ELF-1 (cell line): Measurements from ENCODE around the gene TBC1D22A.

Experiments
- DNase-seq: peaks from one replicate; pipeline ENCODE4 v3.0.0-alpha.2; 2016; ENCODE audit warnings: low read depth, low spot score

The TBC1D22A gene

DNA sequence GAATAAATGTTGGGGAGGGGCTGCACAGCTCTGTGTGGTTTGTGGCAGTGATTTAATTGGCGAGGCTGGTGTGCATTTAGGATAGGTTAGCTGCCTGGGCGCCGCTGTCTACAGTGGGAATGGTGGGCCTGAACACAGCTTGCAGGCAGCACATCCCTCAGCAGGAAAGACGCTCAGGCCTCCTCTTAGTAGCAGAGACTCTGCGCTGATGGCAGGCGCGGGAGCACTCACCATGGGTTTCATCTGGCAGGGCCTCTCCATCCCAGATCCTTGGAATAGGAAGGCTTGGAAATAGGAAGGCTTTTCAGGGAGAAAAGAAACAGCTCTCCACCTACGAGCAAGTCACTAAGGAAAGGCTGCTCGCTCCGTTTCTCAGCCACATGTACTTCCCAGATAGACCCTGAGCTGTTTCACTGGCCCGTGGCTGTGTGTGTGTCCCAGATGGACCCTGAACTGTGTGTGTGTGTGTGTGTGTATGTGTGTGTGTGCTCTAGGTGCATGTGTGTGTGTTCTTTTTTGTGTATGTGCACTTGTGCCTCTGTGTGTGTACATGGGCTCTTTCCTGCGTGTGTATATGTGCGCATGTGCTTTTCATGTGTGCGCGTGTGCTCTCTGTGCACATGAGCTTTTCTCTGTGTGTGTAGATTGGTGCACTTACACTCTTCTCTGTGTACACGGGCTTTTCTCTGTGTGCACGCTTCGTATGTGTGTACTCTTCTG is 144.0 kb downstream of the TBC1D22A start:
- no peak for DNase-seq

DNA sequence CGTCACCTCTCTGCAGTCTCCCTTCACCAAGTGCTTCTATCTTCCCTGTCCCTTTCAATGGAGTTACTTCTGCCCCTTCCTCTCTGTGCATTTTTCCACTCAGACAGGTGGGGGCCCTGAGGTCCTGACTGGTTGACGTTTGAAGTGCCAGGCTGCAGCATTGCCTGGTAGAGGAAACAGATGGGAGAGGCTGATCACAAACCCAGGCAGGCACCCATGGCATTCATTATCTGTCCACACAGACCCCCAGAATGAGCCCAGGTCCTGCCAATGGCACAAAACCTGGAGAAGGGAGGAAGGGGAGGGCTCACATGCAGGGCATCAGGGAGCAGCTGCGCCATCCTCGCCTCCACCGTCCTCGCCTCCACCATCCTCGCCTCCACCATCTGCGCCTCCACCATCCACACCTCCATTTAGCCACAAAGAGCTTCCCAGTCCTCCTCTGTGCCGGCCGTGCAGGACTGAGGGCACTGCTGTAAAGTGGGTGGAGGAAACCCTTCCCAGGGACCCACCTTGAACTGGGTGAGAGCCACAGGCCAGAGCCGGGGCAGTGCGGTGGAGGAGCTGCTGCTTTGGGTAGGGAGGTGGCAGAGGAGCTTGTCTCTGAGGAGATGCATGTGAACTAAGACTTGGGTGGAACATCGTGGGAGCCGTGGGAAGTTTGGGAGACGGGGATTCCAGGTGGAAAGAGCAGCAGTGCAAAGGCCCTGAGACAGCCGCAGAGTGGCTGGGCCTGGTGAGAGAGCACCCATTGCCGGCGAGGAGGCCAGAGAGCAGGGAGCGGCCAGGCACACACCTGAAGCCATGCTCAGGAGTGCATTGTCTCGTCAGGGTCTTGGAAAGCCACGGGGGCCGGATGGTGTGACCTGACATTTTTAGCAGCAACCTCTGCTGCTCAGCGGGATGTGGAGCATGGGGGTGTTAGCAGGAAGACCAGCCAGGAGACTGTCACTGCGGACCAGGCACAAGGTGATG is 145.1 kb downstream of the TBC1D22A start:
- DNase-seq: no peak

DNA sequence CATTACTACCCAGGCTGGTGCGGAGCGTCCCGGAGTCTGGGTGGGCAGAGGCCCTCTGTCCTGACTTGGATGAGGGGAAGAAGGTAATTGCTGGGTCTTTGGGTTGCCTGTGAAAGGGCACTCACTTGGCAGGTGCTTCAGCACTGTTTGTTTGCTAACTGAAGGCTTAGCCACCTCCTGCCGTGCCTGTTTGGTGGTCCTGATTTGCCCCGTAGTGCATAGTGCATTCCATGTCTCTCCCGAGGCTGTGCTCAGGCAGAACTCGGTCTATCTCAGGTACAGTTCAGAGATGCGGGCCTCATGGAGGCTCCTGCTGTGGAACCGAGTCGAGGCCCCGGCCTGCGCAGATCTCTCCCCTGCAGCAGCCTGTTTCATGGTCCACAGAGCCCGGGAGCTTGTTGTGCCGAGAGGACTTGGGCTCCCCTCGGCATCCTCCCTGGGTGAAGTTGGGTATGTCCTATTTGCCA is 146.2 kb downstream of the TBC1D22A start:
- peak; percentile 19 for DNase-seq

DNA sequence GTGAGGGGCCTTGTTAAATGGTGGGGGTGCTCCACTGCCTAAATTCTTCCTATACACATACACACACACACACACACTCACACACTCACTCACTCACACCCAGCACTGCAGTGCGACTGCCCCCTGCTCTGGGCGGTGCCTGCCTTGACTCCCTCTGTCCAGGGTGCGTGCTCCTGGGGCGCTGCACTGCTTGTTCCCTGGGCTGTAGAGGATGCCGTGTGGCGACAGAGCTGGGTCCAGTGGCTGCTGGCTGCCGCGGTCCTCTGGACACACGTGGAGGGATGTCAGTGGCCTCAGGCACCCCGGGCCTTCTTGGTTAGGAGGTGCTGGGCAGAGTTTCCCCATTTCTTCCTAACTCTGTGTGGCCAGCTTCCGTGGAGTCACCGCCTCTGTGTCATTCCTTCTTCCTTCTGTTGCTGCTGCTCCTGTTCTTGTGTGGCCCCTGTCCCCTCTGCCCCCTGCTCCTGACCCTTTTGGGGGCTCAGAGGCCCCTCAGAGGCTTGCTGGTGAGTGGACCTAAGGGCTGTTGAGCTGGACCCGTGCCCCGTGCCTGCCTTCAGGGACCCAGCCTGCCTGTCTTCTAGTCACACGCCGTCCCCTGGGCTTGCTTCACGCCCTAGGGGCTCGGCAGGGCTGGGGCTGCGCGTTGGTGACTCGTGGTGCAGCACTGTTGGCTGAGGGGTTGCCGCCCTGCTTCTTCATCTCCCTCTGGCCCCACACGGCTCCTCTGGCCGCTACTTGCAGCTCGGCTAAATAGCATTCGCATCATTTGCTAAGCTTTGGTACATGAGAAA is 147.0 kb downstream of the TBC1D22A start:
- peak; percentile 27 for DNase-seq

DNA sequence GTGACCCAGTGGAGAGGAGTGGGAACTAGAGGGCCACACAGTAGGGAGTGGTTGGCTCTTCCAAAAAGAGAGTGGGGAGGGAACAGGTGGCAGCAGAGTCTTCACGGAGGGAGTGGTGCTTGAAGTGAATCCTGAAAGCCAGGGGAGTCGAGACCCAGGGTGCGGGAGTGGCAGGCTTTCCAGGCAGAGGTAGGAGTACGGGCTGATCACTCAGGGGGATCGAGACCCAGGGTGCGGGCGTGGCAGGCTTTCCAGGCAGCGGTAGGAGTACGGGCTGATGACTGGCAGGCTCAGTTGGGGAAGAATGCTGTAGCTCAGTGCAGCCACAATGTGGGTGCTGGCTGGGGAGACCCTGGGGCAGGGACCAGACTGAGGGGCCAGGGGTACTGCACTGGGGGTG is 148.2 kb downstream of the TBC1D22A start:
- DNase-seq: no peak

DNA sequence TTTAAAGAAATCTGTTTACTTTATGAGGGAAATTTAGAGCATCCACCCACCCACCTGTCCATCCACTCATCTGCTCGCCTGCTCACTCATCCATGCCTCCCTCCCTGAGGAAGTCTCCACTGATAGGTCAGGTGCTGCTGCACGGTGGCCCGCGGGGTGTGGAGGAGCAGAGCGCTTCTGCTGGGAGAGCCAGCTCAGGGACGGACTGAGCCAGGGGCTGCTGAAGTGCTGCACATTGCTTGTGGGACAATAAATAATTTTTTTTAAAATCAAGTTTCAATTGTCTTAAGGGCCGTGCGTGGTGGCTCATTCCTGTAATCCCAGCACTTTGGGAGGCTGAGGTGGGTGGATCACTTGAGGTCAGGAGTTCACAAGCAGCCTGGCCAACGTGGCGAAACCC is 148.9 kb downstream of the TBC1D22A start:
- no peak for DNase-seq

DNA sequence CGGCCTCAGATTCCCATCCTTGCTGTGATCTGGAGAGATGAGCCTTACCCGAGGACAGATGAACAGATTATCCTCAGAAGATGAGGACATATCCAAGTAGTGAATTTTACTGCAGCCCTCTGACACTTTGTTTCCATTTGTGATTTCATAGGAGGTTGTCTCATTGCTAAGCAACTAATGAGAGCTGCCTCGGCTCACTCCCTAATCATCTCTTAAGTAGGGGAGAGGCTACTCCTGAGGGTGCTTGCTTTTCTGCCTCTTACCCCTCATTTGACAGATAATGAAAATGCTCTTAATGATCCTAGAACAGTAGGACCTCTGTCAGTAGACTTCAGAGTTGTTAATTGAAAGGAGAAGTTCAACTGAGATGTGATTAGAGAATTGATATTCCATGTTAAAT is 150.9 kb downstream of the TBC1D22A start:
- DNase-seq: no peak

DNA sequence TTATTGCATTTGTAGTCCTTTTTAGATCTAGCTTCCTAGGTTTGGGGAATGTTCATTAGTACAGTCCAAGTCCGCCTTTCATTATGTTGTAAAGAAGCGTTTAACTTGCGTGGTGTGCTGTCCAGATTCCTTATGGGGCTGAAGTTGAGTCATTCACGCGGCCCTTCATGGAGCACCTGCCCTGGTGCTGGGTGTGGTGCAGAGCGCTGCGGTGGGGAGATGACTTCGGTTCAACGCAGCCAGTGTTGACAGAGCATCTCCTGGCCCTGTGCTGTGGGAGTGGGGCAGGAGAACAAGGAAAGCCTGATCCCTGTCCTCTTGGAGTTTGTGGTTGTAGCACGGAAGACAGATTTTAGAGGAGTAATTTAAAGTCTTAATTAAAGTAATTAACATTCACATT is 152.0 kb downstream of the TBC1D22A start:
- no peak for DNase-seq

DNA sequence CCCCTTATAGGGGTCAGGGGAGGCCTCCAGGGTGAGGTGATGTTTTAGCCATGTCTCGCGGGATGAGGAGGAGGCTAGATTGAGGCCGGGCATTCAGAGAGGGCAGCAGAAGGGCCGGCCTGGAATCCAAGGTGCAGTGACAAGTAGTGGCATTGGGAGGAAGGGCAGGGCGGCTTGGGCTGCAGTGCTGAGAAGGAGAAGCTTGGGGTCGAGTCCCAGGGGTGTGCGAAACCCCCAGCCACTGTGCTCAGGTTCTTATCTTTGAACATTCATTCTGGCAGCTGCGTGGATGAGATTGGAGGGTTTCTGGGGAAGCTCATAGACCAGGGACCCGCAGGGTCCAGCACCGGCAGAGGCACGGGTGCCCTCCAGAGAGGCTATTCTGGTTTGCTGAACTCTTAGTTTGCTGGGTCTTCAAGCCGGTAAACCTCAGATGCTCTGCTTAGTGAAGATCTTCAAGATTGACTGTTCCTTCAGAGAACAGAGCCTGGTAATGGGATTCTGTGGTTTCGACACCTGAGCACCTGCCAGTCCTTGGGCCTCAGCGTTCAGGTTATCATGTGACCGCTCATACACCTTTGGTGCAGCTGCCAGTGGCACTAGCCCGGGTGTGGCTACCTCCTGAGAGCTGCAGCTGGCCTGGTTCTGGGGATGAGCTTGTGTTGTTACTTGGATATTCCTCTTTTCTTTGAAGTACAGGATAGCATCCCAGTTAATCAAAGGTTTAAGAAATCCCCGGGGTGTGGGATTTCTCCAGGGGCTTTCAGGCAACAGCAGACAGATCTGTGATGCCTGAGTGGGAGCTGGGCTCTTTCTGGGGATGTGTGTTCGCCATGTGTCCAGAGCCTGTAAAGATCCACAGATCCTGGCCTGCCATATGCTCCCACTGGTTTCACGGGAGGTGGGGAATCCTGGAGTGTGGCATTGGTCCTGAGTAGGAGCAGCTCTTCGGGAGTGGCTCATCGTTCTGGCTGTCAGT is 152.8 kb downstream of the TBC1D22A start:
- DNase-seq: no peak

DNA sequence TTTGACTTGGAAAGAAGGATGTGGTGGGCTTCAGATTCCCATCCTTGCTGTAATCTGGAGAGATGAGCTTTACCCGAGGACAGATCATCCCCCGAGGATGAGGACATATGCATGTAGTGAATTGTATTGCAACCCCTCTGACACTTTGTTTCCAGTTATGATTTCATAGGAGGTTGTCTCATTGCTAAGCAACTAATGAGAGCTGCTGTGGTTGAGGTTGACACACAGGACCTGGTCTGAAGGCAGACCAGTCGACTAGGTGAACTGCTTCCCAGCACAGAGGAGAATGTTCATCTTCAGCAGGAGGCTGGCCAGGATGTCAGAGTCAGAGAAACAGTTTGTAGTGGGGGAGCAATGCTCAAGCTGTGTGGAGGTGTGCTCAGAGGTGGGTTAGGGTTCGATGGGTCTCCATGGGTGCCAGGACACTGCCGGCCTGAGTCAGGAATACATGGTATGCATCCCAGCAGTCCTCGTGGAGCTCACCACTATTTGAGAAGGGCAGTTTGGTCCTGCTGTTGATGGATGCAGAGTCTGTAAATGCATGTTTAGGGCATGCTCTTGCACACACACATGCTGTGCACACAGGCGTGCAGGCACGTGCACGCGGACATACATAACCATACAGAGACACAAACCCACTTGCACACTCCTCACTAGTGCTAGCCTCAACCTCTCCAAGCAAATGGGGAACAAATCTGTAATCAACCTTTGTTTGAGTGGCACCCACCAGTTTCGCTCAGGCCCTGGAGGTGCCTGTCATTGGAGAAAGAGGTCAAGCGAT is 153.7 kb downstream of the TBC1D22A start:
- no peak for DNase-seq

DNA sequence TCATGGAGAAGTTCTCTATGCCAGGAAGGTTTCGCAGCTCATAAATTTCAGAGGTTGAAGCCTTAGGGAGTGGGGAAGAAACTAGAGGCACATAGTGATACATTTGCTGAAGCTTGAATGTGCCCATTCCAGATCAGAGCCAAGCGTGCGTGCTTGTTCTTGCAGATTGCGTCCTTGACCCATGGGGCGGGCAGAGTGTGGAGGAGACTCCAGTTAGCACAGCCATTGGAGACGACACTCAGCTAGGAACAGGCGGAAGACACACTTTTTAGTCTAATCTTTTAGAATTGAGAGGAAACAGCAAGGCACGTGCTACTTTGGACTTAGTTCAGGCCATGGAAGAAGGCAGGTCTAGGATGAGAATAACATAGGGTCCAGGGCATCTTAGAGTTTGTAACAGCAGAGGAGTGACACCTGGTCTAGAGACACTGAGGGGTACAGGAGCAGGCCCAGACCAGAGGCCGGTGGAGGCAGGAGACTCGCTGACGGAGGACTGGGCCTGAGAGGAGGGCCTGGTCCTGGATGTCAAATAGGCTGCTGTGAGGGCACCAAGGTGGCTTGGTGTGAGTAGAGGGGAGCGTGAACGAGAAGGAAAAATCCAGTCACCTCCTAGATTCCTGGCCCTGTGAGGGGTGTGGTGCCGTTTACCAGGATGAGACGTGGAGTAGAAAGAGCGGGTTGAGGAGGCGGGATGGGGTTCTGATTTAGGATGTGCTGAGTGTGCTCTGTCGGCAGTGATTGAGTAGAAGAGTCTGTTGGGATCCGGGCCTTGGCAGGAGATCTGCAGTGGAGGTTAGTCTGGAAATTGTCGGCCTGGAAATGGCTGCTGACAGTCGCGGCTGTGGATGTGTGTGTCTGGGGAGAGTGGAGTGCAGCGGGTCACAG is 154.7 kb downstream of the TBC1D22A start:
- no peak for DNase-seq

DNA sequence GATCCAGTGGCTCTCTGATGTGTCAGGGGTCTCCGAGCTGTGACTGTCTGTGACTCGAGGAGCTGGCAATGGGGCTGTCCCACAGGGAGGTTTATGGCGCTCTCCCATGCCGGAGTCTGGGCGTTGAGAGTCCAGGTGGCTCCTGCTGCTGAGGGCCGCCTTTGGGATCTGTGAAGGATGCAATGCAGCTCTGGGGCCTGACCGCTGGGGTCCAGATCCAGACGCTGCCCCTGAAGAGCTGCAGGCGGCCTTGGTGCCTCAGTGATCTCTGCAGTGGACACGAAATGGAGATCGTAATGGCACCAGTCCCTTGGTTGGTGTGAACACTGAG is 155.3 kb downstream of the TBC1D22A start:
- no peak for DNase-seq

DNA sequence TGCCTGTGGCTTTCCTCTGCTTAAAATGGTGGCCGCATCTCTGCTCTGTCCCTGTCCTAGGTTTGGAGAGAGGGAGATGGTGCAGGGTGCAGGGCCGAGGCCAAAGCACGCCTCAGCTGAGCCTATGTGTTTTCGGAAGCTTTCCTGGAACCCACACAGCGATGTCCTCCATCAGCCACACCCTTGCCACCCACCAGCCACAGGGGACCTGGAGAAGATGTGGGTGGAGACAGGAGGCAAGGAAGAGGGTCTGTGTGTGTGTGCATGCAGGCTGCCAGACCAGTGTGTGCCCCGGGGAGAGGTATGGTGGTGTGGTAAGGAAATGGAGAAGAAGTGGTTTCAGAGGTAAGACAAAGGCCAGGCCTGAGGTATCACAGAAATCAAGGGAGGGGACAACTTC is 155.7 kb downstream of the TBC1D22A start:
- DNase-seq: no peak

DNA sequence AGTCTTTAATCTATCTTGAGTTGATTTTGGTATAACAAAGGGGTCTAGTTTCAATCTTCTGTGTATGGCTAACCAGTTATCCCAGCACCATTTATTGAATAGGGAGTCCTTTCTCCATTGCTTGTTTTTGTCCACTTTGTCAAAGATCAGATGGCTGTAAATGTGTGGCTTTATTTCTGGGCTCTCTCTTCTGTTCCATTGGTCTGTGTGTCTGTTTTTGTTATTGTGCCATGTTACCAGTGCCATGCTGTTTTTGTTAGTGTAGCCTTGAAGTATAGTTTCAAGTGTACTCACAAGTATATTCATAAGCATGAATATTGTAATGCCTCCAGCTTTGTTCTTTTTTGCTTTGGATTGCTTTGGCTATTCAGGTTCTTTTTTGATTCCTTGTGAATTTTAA is 159.6 kb downstream of the TBC1D22A start:
- no peak for DNase-seq

DNA sequence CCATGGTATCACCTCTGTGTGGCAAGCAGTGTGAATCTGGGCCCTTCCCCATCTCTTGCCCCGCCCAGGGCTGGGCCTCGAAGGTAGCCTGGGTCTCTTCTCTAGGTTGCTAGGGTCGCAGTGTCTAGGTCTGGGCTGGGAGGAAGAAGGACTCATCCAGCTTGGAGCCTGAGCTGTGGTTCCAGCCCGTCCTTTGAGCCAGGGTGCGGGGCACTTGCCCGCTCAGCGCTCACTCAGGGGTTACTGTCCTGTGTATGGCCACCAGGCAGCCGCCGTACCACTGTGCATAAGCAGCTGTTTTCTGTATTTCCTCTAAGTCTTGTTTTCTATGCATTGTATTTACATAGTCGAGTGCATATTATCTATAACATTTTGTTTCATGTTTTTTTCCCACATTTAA is 160.9 kb downstream of the TBC1D22A start:
- DNase-seq: no peak

DNA sequence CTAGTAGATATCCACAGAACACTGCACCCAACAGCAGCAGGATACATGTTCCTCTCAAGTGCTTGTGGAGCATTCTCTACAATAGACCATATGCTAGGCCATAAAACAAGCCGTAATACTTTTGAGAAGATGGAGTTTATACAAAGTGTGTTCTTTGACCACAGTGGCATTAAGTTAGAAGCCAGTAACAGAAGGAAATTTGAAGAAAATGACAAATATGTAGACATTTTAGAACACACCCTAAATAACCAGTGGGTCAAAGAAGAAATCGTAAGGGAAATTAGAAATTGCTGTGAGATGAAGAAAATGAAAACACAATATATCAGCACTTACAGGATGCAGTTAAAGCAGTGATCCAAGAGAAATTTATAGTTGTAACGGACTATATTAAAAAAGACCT is 163.4 kb downstream of the TBC1D22A start:
- no peak for DNase-seq

DNA sequence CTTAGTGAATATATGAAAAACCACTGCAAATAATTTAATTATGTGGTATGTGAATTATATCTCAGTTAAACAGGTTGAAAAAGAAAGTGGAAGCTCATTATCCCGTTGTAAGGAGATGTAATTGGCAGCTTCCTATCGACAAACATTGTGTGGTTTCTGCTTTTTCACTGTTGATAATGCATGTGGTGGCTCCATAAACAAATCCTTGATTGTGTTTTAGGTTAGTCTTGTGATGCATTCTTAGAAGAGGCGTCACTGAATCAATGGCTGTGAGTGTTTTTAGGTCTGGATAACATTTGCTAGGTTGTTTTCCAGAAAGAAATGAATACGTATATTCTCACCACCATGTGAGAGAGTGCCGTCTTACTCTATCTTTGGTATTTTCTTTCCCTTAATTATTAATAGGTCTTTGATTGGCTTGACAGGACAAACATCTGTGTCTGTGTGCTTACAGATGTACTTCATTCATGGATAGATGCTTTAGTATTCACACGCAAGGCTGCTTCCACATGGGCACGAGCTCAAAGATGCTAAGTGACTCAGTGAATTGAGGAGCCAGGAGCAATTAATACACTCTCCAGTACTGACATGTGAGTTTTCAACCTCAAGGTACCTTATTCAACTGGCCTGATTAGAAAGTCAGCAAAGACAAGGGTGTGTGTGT is 166.7 kb downstream of the TBC1D22A start:
- no peak for DNase-seq

DNA sequence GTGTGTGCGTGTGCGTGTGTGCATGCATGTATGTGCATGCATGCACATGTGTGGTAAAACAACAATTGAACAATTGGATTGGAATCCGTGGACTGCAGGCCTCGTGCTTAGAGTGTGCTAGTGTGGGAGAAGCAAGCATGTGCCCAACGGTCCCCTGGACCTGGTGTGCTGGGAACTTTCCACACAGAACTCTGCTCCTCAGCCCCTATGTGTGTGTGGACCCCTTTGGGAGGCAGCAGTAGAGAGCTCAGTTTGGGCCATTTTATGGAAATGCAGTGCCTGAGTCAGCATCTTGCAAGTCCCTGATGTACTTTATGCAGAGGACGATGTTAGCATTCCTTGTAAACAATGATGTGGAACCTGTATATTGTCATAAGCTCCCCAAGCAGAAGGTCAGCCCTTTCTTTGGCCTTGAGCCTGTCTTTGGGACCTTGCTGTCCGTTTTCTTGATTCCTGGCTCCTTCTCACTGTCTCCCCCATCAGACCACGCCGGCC is 167.3 kb downstream of the TBC1D22A start:
- DNase-seq: no peak
